ENCODE data around the gene ABCB9. TPM values are rescaled to one million over a fixed set of nuclear protein-coding genes. Genes with fewer than 3 reads are reported as not detected.

Gene ABCB9
- total RNA-seq, 1 experiment from 2014 or later, result 4.6 TPM

DNA sequence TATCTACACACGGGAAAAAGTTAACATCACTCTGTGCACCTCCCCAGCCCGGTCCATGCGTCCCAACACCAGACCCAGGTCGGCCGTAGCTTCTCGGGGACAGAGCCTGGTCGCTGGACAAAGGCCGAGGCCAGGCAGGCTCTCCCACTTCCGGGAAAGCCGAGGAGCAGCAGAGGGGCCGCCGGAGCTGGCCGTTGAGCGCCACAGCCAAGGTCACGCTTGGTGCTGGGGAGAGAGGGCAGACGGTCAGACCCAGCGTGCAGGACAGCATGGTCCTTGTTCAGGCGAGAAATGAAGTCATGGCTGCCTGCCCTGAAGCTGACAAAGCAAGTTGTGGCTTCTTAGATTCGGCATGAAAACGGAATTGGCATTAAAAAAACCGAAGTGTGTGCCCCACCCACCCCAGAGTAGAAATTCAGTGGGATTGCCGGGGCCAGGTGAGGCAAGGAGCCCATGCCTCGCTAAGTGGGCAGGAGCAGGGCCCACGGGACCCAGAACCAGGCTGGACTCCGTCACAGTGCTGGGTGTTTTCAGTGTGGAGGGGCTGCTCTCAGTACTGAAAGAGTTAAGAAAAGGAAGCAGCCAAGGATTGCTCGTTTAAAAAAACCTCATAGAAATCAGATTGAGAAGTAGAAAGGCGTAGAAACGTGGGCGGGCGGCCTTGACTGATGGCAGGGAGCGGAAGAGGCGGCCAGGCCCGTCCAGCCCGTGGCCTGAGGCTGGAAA is 18.5 kb upstream of the ABCB9 start:
- Histone ChIP-seq H4K8ac (replicated peaks; ENCODE audit: insufficient read length, low read depth, low read length) (no peak overlapping the region), H2BK20ac (ENCODE audit: low read depth, low read length, poor library complexity, severe bottlenecking) (no peak overlapping the region), H2BK15ac (ENCODE audit: low read depth, low read length) (no peak overlapping the region), H3K4me2 (ENCODE audit: insufficient read depth, insufficient read length, low read length) (no peak overlapping the region), H3K4ac (ENCODE audit: low read depth, low read length) (no peak overlapping the region), H3T11ph (ENCODE audit: low read length) (no peak overlapping the region), H4K5ac (ENCODE audit: insufficient read length, low read depth, low read length) (no peak overlapping the region), H3K79me1 (ENCODE audit: insufficient read depth, low read depth, low read length, poor library complexity, severe bottlenecking) (no peaks in the 10 kb centered on the region), H3K27me3 (ENCODE audit: insufficient read depth, low read length) (no peaks in the 10 kb centered on the region), H3K23me2 (ENCODE audit: insufficient read length, low read depth, low read length, poor library complexity, severe bottlenecking) (peaks cover 10% of the 10 kb centered on the region), H3K14ac (ENCODE audit: insufficient read depth, low read length) (no peak overlapping the region), H3K4me1 (ENCODE audit: insufficient read depth, low read length) (peaks cover 6% of the 10 kb centered on the region; the same call in 1 of the 2 replicates), H4K20me1 (ENCODE audit: control insufficient read depth, insufficient read depth, insufficient read length) (no peaks in the 10 kb centered on the region), H2BK120ac (ENCODE audit: low read depth, low read length, poor library complexity, severe bottlenecking) (no peak overlapping the region), H3K18ac (ENCODE audit: insufficient read length, low read depth, low read length) (no peak overlapping the region), H3K9me3 (ENCODE audit: control insufficient read depth, low read depth, low read length) (no peaks in the 10 kb centered on the region), H2AK5ac (ENCODE audit: insufficient read length, low read length) (no peak overlapping the region), H2BK5ac (ENCODE audit: insufficient read length, low read length) (no peak overlapping the region), H3K27ac (ENCODE audit: insufficient read length, low read depth, low read length) (no peak overlapping the region), H3K9ac (ENCODE audit: extremely low read depth, insufficient read length, low read length) (no peak overlapping the region), H2BK12ac (ENCODE audit: insufficient read length, low read depth, low read length) (no peak overlapping the region), H3K79me2 (ENCODE audit: insufficient read depth, low read length) (no peaks in the 10 kb centered on the region), H2AFZ (ENCODE audit: low read length) (no peak overlapping the region), H3K23ac (ENCODE audit: insufficient read length, low read depth, low read length) (no peak overlapping the region), H4K91ac (ENCODE audit: insufficient read length, low read depth, low read length) (no peak overlapping the region), H3K56ac (ENCODE audit: insufficient read length, low read depth, low read length) (no peak overlapping the region)
- peaks cover 0 to 15% (median 8%) of the 10 kb centered on the region in 3 experiments; a peak in 3 of 7 replicates for H3K36me3 Mint-ChIP-seq (ENCODE audit: insufficient read depth in 1 of 3, low read depth in 3 of 3)
- TF ChIP-seq, protein P1, sequence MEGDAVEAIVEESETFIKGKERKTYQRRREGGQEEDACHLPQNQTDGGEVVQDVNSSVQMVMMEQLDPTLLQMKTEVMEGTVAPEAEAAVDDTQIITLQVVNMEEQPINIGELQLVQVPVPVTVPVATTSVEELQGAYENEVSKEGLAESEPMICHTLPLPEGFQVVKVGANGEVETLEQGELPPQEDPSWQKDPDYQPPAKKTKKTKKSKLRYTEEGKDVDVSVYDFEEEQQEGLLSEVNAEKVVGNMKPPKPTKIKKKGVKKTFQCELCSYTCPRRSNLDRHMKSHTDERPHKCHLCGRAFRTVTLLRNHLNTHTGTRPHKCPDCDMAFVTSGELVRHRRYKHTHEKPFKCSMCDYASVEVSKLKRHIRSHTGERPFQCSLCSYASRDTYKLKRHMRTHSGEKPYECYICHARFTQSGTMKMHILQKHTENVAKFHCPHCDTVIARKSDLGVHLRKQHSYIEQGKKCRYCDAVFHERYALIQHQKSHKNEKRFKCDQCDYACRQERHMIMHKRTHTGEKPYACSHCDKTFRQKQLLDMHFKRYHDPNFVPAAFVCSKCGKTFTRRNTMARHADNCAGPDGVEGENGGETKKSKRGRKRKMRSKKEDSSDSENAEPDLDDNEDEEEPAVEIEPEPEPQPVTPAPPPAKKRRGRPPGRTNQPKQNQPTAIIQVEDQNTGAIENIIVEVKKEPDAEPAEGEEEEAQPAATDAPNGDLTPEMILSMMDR (conservative IDR thresholded peaks at IDR 0.05), result no peak
- H3K27me3 Mint-ChIP-seq (ENCODE audit: low read depth), result no peaks in the 10 kb centered on the region
- H3K4me1 Mint-ChIP-seq, result peaks cover 8 to 28% of the 10 kb centered on the region in 2 experiments
- H3K27ac Mint-ChIP-seq, result peak overlapping the region in 2 of 3 experiments; percentile 7 to 92; a peak in 3 of 7 replicates
- H3K9me3 Mint-ChIP-seq, result no peaks in the 10 kb centered on the region
- DNase-seq, result no peak
- no peak overlapping the region for H3K4me3 Mint-ChIP-seq
- WGBS (ENCODE audit: extremely low coverage, insufficient read length, low lambda C conversion rate), result no CpG with 5 or more reads among the region's 34 CpGs
